ENCODE data around the gene DOK4. TPM values are rescaled to one million over a fixed set of nuclear protein-coding genes. Genes with fewer than 3 reads are reported as not detected.

Gene DOK4
- total and polyA plus RNA-seq, 2 of the 8 experiments (the other 6 are each of a cell fraction or from before 2014, with no cell fraction given) = 24.0 to 28.9 TPM

GRCh38 chr16:57533431-57534336 is 47.4 kb upstream of the DOK4 start:
- peak overlapping the region; percentile 50; the same call in 1 of the 2 replicates for H2BK12ac ChIP-seq (ENCODE audit: low read depth, low read length)
- H2BK5ac ChIP-seq (ENCODE audit: low read depth, low read length) = 0 out of 2 replicates have a peak overlapping the region, but pooled peaks have one; percentile 4
- H3K4me1 ChIP-seq (replicated peaks in 1 of 4; ENCODE audit: control insufficient read depth in 3 of 4, insufficient read depth in 4 of 4, low read length in 3 of 4) = peaks cover 10 to 53% (median 28%) of the 10 kb centered on the region in 4 experiments
- H2BK15ac ChIP-seq (ENCODE audit: low read length) = peak overlapping the region; percentile 19; the same call in 1 of the 2 replicates
- H3K9ac ChIP-seq (replicated peaks in 1 of 4; ENCODE audit: extremely low read depth in 1 of 4, low read depth in 3 of 4, low read length in 3 of 4) = no peak overlapping the region
- POLR2A ChIA-PET (ENCODE audit: partially characterized antibody) = interaction anchor here (0.9 to 9.1 kb wide), 3 partner anchors 57 to 76 kb away, joined by 3 to 67 read pairs (median 3); no protein-coding TSS in a partner anchor
- no peak overlapping the region for H2AFZ ChIP-seq (ENCODE audit: low read length)
- no peak overlapping the region for H2BK120ac ChIP-seq (replicated peaks; ENCODE audit: low read depth, low read length)
- FAIRE-seq (no peak), DNase-seq (ENCODE audit: low read depth in 1 of 2, low spot score in 2 of 2) (peak in 1 of 2 experiments; percentile 43)
- no peak overlapping the region for H4K8ac ChIP-seq (ENCODE audit: extremely low read depth, insufficient read depth, low read length)
- H4K20me1 ChIP-seq (replicated peaks in 1 of 2; ENCODE audit: control insufficient read depth in 1 of 2, insufficient read depth in 2 of 2, low read length in 2 of 2) = peaks cover 6 to 25% of the 10 kb centered on the region in 2 experiments
- peak overlapping the region; percentile 88 for H4K91ac ChIP-seq (replicated peaks; ENCODE audit: insufficient read length, low read length)
- 86% methylated on average over 19 of the region's 19 CpGs; no CpG with 5 or more reads in 1 of the 2 experiments for WGBS, 2 experiments (ENCODE audit: extremely low coverage in 1 of 2, insufficient coverage in 1 of 2, insufficient read length in 1 of 2, insufficient replicate concordance in 2 of 2, low coverage in 1 of 2, low lambda C conversion rate in 2 of 2, missing lambda C conversion rate in 1 of 2)
- H3K9me3 ChIP-seq (ENCODE audit: insufficient read depth in 2 of 2, low read depth in 1 of 2, low read length in 1 of 2) = no peaks in the 10 kb centered on the region
- no peak overlapping the region for H3K14ac ChIP-seq (ENCODE audit: insufficient read length)
- H3K4me3 ChIP-seq (ENCODE audit: extremely low read depth in 1 of 4, insufficient read depth in 2 of 4, low read depth in 3 of 4, low read length in 4 of 4) = no peak overlapping the region
- no peak overlapping the region for H3K27ac ChIP-seq (ENCODE audit: low read depth, low read length)
- H4K5ac ChIP-seq (ENCODE audit: insufficient read length, low read depth, low read length) = no peak overlapping the region
- H3K18ac ChIP-seq (ENCODE audit: extremely low read depth, low read length) = no peak overlapping the region; the same call in none of the 2 replicates
- no peak overlapping the region for H2AK5ac ChIP-seq (ENCODE audit: low read depth, low read length)
- no peak overlapping the region; a peak in 1 of 4 replicates for H3K4me2 ChIP-seq (ENCODE audit: insufficient read depth in 1 of 2, low read depth in 2 of 2, low read length in 2 of 2)
- peaks cover 0 to 13% (median 4%) of the 10 kb centered on the region in 4 experiments; a peak in 4 of 7 replicates for H3K27me3 ChIP-seq (replicated peaks in 1 of 4; ENCODE audit: control insufficient read depth in 3 of 4, extremely low read depth in 1 of 4, insufficient read depth in 3 of 4, low read length in 3 of 4)
- no peak overlapping the region for H3K56ac ChIP-seq (replicated peaks; ENCODE audit: insufficient read length, low read depth, low read length)
- H3K23ac ChIP-seq (ENCODE audit: insufficient read length) = no peak overlapping the region
- peaks cover 11% of the 10 kb centered on the region; the same call in 1 of the 2 replicates for H3K23me2 ChIP-seq (ENCODE audit: low read depth, low read length)
- H3K36me3 ChIP-seq (ENCODE audit: control insufficient read depth in 2 of 4, insufficient read depth in 4 of 4, low read length in 3 of 4) = no peaks in the 10 kb centered on the region; a peak in 1 of 8 replicates
- H3K79me1 ChIP-seq (ENCODE audit: low read depth, low read length) = peaks cover 10% of the 10 kb centered on the region
- H3K79me2 ChIP-seq (ENCODE audit: control insufficient read depth in 1 of 2, insufficient read depth in 2 of 2, low read length in 2 of 2) = peaks cover 0 to 18% of the 10 kb centered on the region in 2 experiments; a peak in 1 of 4 replicates
- CTCF ChIA-PET (ENCODE audit: partially characterized antibody) = interaction anchor here (0.5 to 1.8 kb wide), 5 partner anchors 43 to 392 kb away, joined by 3 to 4 read pairs (median 3); no protein-coding TSS in a partner anchor
- H3K4ac ChIP-seq (replicated peaks; ENCODE audit: insufficient read length, low read depth, low read length) = no peak overlapping the region
- H2BK20ac ChIP-seq (ENCODE audit: low read length) = 0 out of 2 replicates have a peak overlapping the region, but pooled peaks have one; percentile 72
- TF ChIP-seq SAP30 (IDR thresholded peaks at IDR 0.05; ENCODE audit: insufficient read depth, insufficient replicate concordance, low read length) (no peak), CREB1 (IDR thresholded peaks at IDR 0.05) (no peak), PHF8 (conservative IDR thresholded peaks at IDR 0.05; ENCODE audit: low read depth, low read length) (no peak), BACH1 (IDR thresholded peaks at IDR 0.05; ENCODE audit: low read length) (no peak), CBX5 (IDR thresholded peaks at IDR 0.05; ENCODE audit: low read depth, low read length) (no peak), JUND (IDR thresholded peaks at IDR 0.05; ENCODE audit: low read length) (no peak), EP300 (IDR thresholded peaks at IDR 0.05; ENCODE audit: borderline replicate concordance in 1 of 2, low read depth in 2 of 2, low read length in 2 of 2) (no peak), RAD21 (IDR thresholded peaks at IDR 0.05 in 1 of 2, conservative IDR thresholded peaks at IDR 0.05 in 1 of 2; ENCODE audit: low read depth in 2 of 2, low read length in 2 of 2) (no peak), JUN (IDR thresholded peaks at IDR 0.05; ENCODE audit: low read depth, low read length) (no peak)

Data from H1 (cell line).